CD8-positive, alpha-beta memory T cell (primary cell): ENCODE results near the gene CFAP119. TPM values are rescaled to one million over a fixed set of nuclear protein-coding genes. Genes with fewer than 3 reads are reported as not detected.
A peak's percentile ranks its signal among the peaks of the same experiment; 100 is the strongest.

Experiments
- CTCF ChIA-PET: fragments of 350-600 bp; sonication (Branson Sonifier 250); formaldehyde crosslinking; loops from one replicate; lab custom pipeline; 2021; ENCODE audit warnings: antibody characterized with exemption; lab: Charles Lee
- POLR2A ChIA-PET: fragments of 350-600 bp; sonication (Branson Sonifier 250); formaldehyde crosslinking; loops from one replicate; lab custom pipeline; 2021; ENCODE audit warnings: antibody characterized with exemption; lab: Charles Lee
- DNase-seq, 5 donors: peaks; one replicate each; pipeline versions ENCODE4 v3.0.0 to v3.0.0-alpha.2; 2020 to 2022; ENCODE audit warnings: mixed read lengths in 1 of 5
- H3K27ac ChIP-seq: one replicate; pipeline ENCODE4 v1.7.0; 2013; ENCODE audit warnings: low read depth, mild to moderate bottlenecking, low read length, moderate library complexity
- H3K27me3 ChIP-seq: 2 replicates; pipeline ENCODE4 v1.7.0; 2013; ENCODE audit warnings: low read length, mild to moderate bottlenecking; ENCODE audit not compliant: insufficient read depth, poor library complexity, severe bottlenecking
- H3K36me3 ChIP-seq: 2 replicates; pipeline ENCODE4 v1.7.0; 2013; ENCODE audit warnings: mild to moderate bottlenecking, low read length, moderate library complexity; ENCODE audit not compliant: insufficient read depth
- H3K4me1 ChIP-seq: 2 replicates; pipeline ENCODE4 v1.7.0; 2013; ENCODE audit warnings: mild to moderate bottlenecking, low read length, moderate library complexity; ENCODE audit not compliant: insufficient read depth
- H3K4me3 ChIP-seq: 2 replicates; pipeline ENCODE4 v1.7.0; 2013; ENCODE audit warnings: mild to moderate bottlenecking, low read length
- H3K9me3 ChIP-seq: 2 replicates; pipeline ENCODE4 v1.7.0; 2013; ENCODE audit warnings: mild to moderate bottlenecking, low read length
- H3K27ac Mint-ChIP-seq, 8 donors: one replicate each; pipeline ENCODE4 v1.8.0; 2020 to 2021; ENCODE audit warnings: mixed read lengths in 8 of 8, mild to moderate bottlenecking in 6 of 8, inconsistent platforms in 3 of 8, moderate library complexity in 3 of 8
- H3K27me3 Mint-ChIP-seq, 2 donors: one replicate each; pipeline ENCODE4 v1.8.0; 2020 to 2021; ENCODE audit warnings: mixed read lengths in 2 of 2, mild to moderate bottlenecking in 1 of 2, moderate library complexity in 1 of 2
- H3K36me3 Mint-ChIP-seq, 3 donors: one replicate each; pipeline ENCODE4 v1.8.0; 2020 to 2021; ENCODE audit warnings: mixed read lengths in 3 of 3, inconsistent platforms in 1 of 3, mild to moderate bottlenecking in 1 of 3
- H3K4me1 Mint-ChIP-seq, 3 donors: one replicate each; pipeline ENCODE4 v1.8.0; 2020 to 2021; ENCODE audit warnings: mixed read lengths in 3 of 3, inconsistent platforms in 1 of 3, mild to moderate bottlenecking in 1 of 3
- H3K4me3 Mint-ChIP-seq, 7 donors: one replicate each; pipeline ENCODE4 v1.8.0; 2020 to 2021; ENCODE audit warnings: mixed read lengths in 7 of 7, mild to moderate bottlenecking in 6 of 7, moderate library complexity in 4 of 7, inconsistent platforms in 2 of 7
- H3K9me3 Mint-ChIP-seq, 5 donors: one replicate each; pipeline ENCODE4 v1.8.0; 2020 to 2022; ENCODE audit warnings: mixed read lengths in 5 of 5, mild to moderate bottlenecking in 3 of 5, moderate library complexity in 2 of 5, inconsistent platforms in 1 of 5
- polyA plus RNA-seq: library from polyadenylated mRNA; unstranded; fragments of 300-500 nt; fragmentation: Illumina TruSeq; gene quantifications from one replicate; pipeline ENCODE4 v1.2.3, GENCODE V29; 2021
- total RNA-seq, 2 experiments: library from RNA; stranded (reverse); gene quantifications; one replicate each; pipeline ENCODE4 v1.2.3, GENCODE V29; 2021

Gene CFAP119
- total and polyA plus RNA-seq, 3 experiments from 2014 or later: 0.25 to 6.9 (median 6.5) TPM

DNA sequence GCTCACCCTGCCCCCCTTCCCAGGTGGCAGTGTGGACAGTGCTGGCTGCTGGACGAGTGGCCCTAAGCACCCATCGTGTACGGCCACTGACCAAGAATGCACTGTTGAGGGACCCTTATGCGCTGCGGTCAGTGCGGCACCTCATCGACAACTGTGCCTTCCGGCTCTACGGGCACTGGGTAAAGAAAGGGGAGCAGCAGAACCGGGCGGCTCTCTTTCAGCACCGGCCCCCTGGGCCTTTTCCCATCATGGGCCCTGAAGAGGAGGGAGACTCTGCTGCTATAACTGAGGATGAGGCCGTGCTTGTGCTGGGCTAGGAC is 5.1 kb downstream of the CFAP119 start:
- H3K36me3 Mint-ChIP-seq: peaks cover 0 to 58% (median 6%) of the 10 kb centered on the region in 3 donors
- H3K4me1 ChIP-seq: peaks cover 12% of the 10 kb centered on the region
- no peak overlapping the region for H3K27ac ChIP-seq
- peaks cover 10% of the 10 kb centered on the region in 3 donors for H3K4me1 Mint-ChIP-seq
- H3K27ac Mint-ChIP-seq: no peak overlapping the region
- no peak overlapping the region for H3K4me3 Mint-ChIP-seq
- H3K36me3 ChIP-seq: peaks cover 13% of the 10 kb centered on the region
- no peaks in the 10 kb centered on the region for H3K9me3 ChIP-seq
- CTCF ChIA-PET: no interaction called here
- H3K9me3 Mint-ChIP-seq: no peaks in the 10 kb centered on the region
- no peak for DNase-seq
- POLR2A ChIA-PET: no interaction called here
- H3K4me3 ChIP-seq: no peak overlapping the region
- no peaks in the 10 kb centered on the region for H3K27me3 ChIP-seq
- H3K27me3 Mint-ChIP-seq: no peaks in the 10 kb centered on the region

DNA sequence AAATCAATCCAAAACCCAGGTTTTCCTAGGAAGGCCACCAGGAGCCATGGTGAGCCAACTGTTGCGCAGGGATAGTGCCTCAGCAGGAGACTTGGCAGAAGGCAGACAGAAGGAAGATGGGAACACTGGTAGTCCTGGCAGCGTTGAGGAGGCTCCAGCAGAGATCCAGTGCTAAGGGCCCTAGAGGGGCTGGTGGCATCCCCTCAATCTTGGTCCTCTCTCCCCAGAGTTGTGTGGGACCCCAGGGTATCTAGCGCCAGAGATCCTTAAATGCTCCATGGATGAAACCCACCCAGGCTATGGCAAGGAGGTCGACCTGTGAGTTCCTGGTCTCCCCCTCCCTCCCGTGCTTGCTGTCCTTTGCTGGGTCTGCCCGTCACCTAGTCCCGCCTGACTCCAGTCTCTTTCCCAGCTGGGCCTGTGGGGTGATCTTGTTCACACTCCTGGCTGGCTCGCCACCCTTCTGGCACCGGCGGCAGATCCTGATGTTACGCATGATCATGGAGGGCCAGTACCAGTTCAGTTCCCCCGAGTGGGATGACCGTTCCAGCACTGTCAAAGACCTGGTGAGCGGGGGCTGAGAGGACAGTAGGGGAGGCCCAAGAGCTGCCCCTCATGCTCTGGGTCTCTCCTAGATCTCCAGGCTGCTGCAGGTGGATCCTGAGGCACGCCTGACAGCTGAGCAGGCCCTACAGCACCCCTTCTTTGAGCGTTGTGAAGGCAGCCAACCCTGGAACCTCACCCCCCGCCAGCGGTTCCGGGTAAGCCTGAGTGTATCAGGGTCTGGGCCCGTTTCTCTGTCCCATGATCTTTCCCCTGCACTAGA is 5.7 kb downstream of the CFAP119 start:
- POLR2A ChIA-PET: no interaction called here
- Mint-ChIP-seq H3K27ac (peak overlapping the region in 1 of 8 donors; percentile 46), H3K9me3 (no peaks in the 10 kb centered on the region), H3K36me3 (peaks cover 4 to 61% (median 11%) of the 10 kb centered on the region in 3 donors), H3K4me1 (peaks cover 9 to 13% (median 9%) of the 10 kb centered on the region in 3 donors), H3K27me3 (no peaks in the 10 kb centered on the region), H3K4me3 (no peak overlapping the region)
- H3K4me3 ChIP-seq: no peak overlapping the region
- H3K9me3 ChIP-seq: no peaks in the 10 kb centered on the region
- peaks cover 8% of the 10 kb centered on the region for H3K4me1 ChIP-seq
- CTCF ChIA-PET: no interaction called here
- H3K27me3 ChIP-seq: no peaks in the 10 kb centered on the region
- no peak overlapping the region for H3K27ac ChIP-seq
- H3K36me3 ChIP-seq: peaks cover 13% of the 10 kb centered on the region
- DNase-seq: no peak

DNA sequence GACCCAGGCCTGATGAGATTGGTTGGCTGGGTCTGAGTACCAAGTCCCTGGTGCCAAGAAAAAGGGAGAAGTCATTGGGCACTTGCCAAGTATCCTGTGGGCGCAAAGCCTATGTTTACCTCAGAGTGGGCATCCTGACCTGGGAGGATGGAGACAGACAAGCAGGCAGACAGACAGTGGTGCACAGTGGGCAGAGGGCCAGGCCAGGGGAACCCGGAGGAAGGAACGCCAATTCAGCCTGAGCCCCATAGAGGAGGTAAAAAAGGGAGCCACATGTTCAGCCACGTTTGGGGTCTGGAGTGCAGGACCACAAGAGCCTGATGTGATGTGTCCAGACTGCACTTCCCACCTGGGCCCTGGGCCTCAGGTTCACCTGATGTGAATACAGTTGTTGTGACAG is 8.3 kb downstream of the CFAP119 start:
- Mint-ChIP-seq H3K27me3 (no peaks in the 10 kb centered on the region), H3K9me3 (no peaks in the 10 kb centered on the region), H3K36me3 (peaks cover 4 to 72% (median 11%) of the 10 kb centered on the region in 3 donors), H3K27ac (no peak overlapping the region), H3K4me3 (no peak overlapping the region), H3K4me1 (peaks cover 9 to 21% (median 21%) of the 10 kb centered on the region in 3 donors)
- Histone ChIP-seq H3K27me3 (no peaks in the 10 kb centered on the region), H3K4me1 (peaks cover 6% of the 10 kb centered on the region), H3K27ac (no peak overlapping the region), H3K36me3 (peaks cover 13% of the 10 kb centered on the region), H3K9me3 (no peaks in the 10 kb centered on the region), H3K4me3 (no peak overlapping the region)
- CTCF ChIA-PET: no interaction called here
- DNase-seq: no peak
- POLR2A ChIA-PET: interaction anchor here (0.6 kb wide), 1 partner anchor 403 kb away, joined by 9 read pairs; no protein-coding TSS in a partner anchor

DNA sequence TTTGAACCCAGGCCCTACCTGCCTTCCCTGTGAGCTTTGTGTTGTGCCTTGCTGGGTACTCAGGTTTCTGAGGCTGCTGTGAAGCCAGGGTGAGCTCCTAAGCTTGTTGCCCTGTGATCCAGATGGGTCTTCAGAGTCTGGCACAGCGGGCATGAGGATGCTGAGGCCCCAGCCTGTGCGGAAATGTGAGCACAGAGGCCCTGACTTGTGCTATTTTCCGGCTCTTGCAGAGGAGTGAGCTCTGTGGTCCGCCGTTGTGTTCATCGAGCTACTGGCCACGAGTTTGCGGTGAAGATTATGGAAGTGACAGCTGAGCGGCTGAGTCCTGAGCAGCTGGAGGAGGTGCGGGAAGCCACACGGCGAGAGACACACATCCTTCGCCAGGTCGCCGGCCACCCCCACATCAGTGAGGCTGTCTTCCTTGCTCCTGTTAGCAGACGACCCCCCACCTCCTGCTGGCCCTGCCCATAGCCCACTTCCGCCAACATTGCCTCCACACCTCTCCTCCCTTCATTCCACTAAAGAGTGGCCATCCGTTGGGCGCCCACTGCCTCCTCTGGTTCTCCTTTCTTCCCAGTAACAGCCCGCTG is 10.9 kb downstream of the CFAP119 start:
- Mint-ChIP-seq H3K36me3 (peaks cover 4 to 59% (median 11%) of the 10 kb centered on the region in 3 donors), H3K4me3 (peak overlapping the region in 5 of 7 donors; percentile 9 to 86 (median 56)), H3K9me3 (no peaks in the 10 kb centered on the region), H3K27me3 (no peaks in the 10 kb centered on the region), H3K4me1 (peaks cover 22 to 35% (median 34%) of the 10 kb centered on the region in 3 donors), H3K27ac (peak overlapping the region in 3 of 8 donors; percentile 52 to 95 (median 86))
- POLR2A ChIA-PET: no interaction called here
- CTCF ChIA-PET: no interaction called here
- H3K36me3 ChIP-seq: peaks cover 13% of the 10 kb centered on the region
- no peak overlapping the region for H3K27ac ChIP-seq
- H3K4me3 ChIP-seq: no peak overlapping the region
- H3K9me3 ChIP-seq: no peaks in the 10 kb centered on the region
- H3K27me3 ChIP-seq: no peaks in the 10 kb centered on the region
- peak in 1 of 5 donors; percentile 30 for DNase-seq
- peaks cover 14% of the 10 kb centered on the region for H3K4me1 ChIP-seq

DNA sequence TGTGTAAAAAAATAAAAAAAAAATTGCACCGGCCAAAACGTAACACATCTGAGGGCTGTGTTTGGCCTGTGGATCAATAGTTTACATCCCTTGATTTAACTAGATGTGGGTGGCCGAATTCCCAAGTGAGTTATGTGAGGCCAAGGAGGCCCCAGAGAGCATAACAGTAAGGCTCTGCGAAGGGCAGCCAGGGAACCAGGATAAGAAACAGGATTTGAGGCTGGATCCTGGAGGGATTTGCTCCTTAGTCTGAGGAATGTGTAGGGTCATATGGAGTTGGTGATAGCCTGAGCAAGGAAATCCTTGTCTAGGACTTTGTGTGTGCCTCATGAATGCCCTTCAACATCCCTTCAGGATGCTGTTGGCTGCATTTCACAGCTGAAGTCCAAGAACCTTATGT is 11.7 kb downstream of the CFAP119 start:
- Mint-ChIP-seq H3K27me3 (no peaks in the 10 kb centered on the region), H3K27ac (peak overlapping the region in 4 of 8 donors; percentile 10 to 50 (median 40)), H3K9me3 (no peaks in the 10 kb centered on the region), H3K36me3 (peaks cover 4 to 53% (median 11%) of the 10 kb centered on the region in 3 donors), H3K4me1 (peaks cover 22 to 35% (median 34%) of the 10 kb centered on the region in 3 donors), H3K4me3 (peak overlapping the region; percentile 35 to 91 (median 79))
- H3K4me1 ChIP-seq: peaks cover 14% of the 10 kb centered on the region
- no peaks in the 10 kb centered on the region for H3K9me3 ChIP-seq
- no peak overlapping the region for H3K27ac ChIP-seq
- H3K36me3 ChIP-seq: peaks cover 13% of the 10 kb centered on the region
- ChIA-PET CTCF (no interaction called here), POLR2A (no interaction called here)
- no peaks in the 10 kb centered on the region for H3K27me3 ChIP-seq
- H3K4me3 ChIP-seq: no peak overlapping the region
- DNase-seq: no peak

DNA sequence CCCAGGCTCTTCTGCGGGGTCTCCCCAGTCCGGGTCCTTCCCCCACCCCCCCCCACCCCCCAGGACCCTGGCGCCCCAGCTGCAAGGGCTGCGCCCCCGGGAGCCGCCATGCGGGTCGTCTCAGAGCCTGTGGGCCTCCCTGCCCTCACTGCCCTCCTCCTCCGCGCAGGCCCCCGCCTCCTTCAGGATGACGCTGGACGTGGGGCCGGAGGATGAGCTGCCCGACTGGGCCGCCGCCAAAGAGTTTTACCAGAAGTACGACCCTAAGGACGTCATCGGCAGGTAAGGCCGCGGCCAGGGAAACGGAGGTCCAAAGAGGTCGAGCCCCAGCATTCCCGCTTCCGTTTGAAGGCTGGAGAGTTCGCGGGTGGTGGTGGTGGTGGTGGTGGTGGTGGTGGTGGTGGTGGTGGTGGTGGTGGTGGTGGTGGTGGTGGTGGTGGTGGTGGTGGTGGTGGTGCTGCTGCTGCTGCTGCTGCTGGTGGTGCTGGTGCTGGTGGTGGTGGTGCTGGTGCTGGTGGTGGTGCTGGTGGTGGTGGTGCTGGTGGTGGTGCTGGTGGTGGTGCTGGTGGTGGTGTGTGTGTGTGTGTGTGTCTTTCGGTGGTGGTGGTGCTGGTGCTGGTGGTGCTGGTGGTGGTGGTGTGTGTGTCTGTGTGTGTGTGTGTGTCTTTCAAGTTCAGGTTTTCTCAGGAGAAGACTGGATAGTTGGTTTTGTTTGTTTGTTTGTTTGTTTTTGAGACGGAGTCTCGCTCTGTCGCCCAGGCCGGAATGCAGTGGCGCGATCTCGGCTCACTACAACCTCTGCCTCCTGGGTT is 13.0 kb downstream of the CFAP119 start:
- Histone ChIP-seq H3K36me3 (peaks cover 8% of the 10 kb centered on the region), H3K27ac (no peak overlapping the region), H3K4me1 (peaks cover 14% of the 10 kb centered on the region), H3K4me3 (peak overlapping the region; percentile 75), H3K27me3 (no peaks in the 10 kb centered on the region), H3K9me3 (no peaks in the 10 kb centered on the region)
- no peaks in the 10 kb centered on the region for H3K27me3 Mint-ChIP-seq
- POLR2A ChIA-PET: interaction anchor here (0.7 to 1.4 kb wide), 8 partner anchors 12 to 393 kb away, joined by 3 to 7 read pairs (median 4); partner anchors contain the start of gene FBRS
- peak overlapping the region; percentile 82 to 96 (median 90) for H3K27ac Mint-ChIP-seq
- peak in 3 of 5 donors; percentile 21 to 63 (median 23) for DNase-seq
- H3K36me3 Mint-ChIP-seq: peaks cover 4 to 47% (median 11%) of the 10 kb centered on the region in 3 donors
- peak overlapping the region; percentile 86 to 96 (median 90) for H3K4me3 Mint-ChIP-seq
- CTCF ChIA-PET: interaction anchor here (0.7 to 1.0 kb wide), 2 partner anchors 12 to 14 kb away, joined by 3 to 5 read pairs; no protein-coding TSS in a partner anchor
- H3K4me1 Mint-ChIP-seq: peaks cover 22 to 35% (median 34%) of the 10 kb centered on the region in 3 donors
- no peaks in the 10 kb centered on the region for H3K9me3 Mint-ChIP-seq

DNA sequence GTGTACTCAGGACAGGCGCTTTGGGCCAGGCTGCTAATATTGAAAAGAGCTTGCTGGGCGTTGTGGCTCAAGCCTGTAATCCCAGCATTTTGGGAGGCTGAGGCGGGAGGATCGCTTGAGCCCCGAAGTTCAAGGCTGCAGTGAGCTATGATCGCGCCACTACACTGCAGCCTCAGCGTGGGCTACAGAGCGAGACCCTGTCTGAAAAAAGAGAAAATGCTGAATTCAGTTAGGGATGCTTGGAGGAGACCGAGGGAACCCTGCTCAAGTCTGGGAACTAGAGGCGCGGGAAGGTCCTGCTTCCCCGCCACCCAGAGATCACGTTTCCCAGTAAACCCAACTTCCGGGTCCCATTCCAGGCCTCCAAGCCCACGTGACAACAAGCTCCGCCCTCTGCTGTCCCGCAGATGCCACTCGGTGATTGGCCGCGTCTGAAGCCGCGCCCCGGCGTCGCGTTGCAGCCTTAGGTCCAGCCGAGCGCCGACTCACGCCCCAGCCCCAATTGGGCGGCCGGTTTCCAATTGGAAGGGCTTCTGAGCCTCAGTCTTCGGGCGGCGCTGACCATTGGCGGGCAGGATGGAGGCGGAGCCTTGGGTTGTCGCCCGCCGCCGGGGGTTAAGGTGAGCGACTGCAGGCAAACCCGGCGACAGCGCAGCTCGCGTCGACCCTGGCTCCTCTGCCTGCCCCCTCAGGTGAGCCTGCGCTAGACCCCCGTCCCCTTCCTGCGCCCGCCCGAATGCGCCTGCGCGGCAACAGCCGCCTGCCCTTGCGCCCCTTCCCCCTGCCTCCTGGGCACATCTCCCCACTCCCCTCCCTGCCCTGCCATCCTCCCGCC is 13.8 kb downstream of the CFAP119 start, which contains the start of gene PHKG2:
Gene PHKG2 (plus strand): TSS at position 627 of the 835 bp plus-strand sequence. CDS start 396 bp downstream, outside the sequence.
- H3K4me1 ChIP-seq: peaks cover 14% of the 10 kb centered on the region
- peak within 1 kb of the TSS; percentile 72 for H3K27ac ChIP-seq
- no peaks in the 10 kb centered on the region for H3K9me3 Mint-ChIP-seq
- no peaks in the 10 kb centered on the region for H3K9me3 ChIP-seq
- peaks cover 9% of the 10 kb centered on the region for H3K36me3 ChIP-seq
- peaks cover 22 to 35% (median 34%) of the 10 kb centered on the region in 3 donors for H3K4me1 Mint-ChIP-seq
- H3K36me3 Mint-ChIP-seq: peaks cover 4 to 48% (median 11%) of the 10 kb centered on the region in 3 donors
- peak within 1 kb of the TSS; percentile 82 to 96 (median 90) for H3K27ac Mint-ChIP-seq
- peak within 1 kb of the TSS; percentile 86 to 96 (median 90) for H3K4me3 Mint-ChIP-seq
- H3K27me3 Mint-ChIP-seq: no peaks in the 10 kb centered on the region
- peak within 1 kb of the TSS; percentile 75 for H3K4me3 ChIP-seq
- ChIA-PET POLR2A (interaction anchor here (0.6 to 1.4 kb wide), 13 partner anchors 13 to 681 kb away, joined by 3 to 7 read pairs (median 4); partner anchors contain the start of genes FBRS and SRCAP), CTCF (interaction anchor here (0.7 to 1.6 kb wide), 5 partner anchors 11 to 155 kb away, joined by 3 to 5 read pairs (median 3); no protein-coding TSS in a partner anchor)
- DNase-seq: peak; percentile 94 to 98 (median 95)
- H3K27me3 ChIP-seq: no peaks in the 10 kb centered on the region
